OCI-LY3 (cell line): ENCODE results near the gene CFAP97D2.

ENCODE experiments used
- H2AFZ ChIP-seq: fragments of 200-600, 300-600 bp; shearing (Covaris generic); 2 replicates; pipeline ENCODE4 v1.6.0; 2014; ENCODE audit warnings: antibody characterized with exemption, low read depth, low read length
- H3K27ac ChIP-seq: fragments of 200-600, 300-600 bp; sonication (generic); 2 replicates; pipeline ENCODE4 v1.5.1; 2014; ENCODE audit warnings: mild to moderate bottlenecking, low read length, moderate library complexity, mixed read lengths
- H3K27me3 ChIP-seq: fragments of 200-600, 300-600 bp; sonication (generic); 2 replicates; pipeline ENCODE4 v1.6.1; 2014; ENCODE audit warnings: low read depth, low read length, mixed read lengths
- H3K36me3 ChIP-seq: fragments of 200-600, 300-600 bp; sonication (generic); replicated peaks from 2 replicates; pipeline ENCODE3; 2014; ENCODE audit warnings: low read depth, low read length, mixed read lengths
- H3K4me1 ChIP-seq: fragments of 300-600, 200-600 bp; sonication (generic); 2 replicates; pipeline ENCODE4 v1.6.1; 2014; ENCODE audit warnings: low read length, mixed read lengths
- H3K4me2 ChIP-seq: fragments of 200-600, 300-600 bp; sonication (generic); 2 replicates; pipeline ENCODE4 v1.6.1; 2014; ENCODE audit warnings: low read length, mixed read lengths
- H3K4me3 ChIP-seq: fragments of 300-600, 200-600 bp; sonication (generic); 2 replicates; pipeline ENCODE4 v1.5.1; 2014; ENCODE audit warnings: antibody characterized with exemption, mild to moderate bottlenecking, low read length, moderate library complexity
- H3K79me2 ChIP-seq: fragments of 300-600, 200-600 bp; shearing (Covaris generic); 2 replicates; pipeline ENCODE4 v1.6.1; 2014; ENCODE audit warnings: mild to moderate bottlenecking, low read length, mixed read lengths
- H3K9ac ChIP-seq: fragments of 300-600, 200-600 bp; shearing (Covaris generic); 2 replicates; pipeline ENCODE4 v1.6.0; 2014; ENCODE audit warnings: mild to moderate bottlenecking, low read length, moderate library complexity
- H3K9me3 ChIP-seq: fragments of 200-600, 300-600 bp; shearing (Covaris generic); 2 replicates; pipeline ENCODE4 v1.6.1; 2014; ENCODE audit warnings: low read length, mixed read lengths; ENCODE audit not compliant: insufficient read depth
- H4K20me1 ChIP-seq: fragments of 200-600, 300-600 bp; sonication (generic); 2 replicates; pipeline ENCODE4 v1.6.1; 2016; ENCODE audit warnings: low read length, mixed read lengths; ENCODE audit not compliant: insufficient read depth
- CTCF ChIP-seq: fragments of 200-600, 300-600 bp; sonication (generic); IDR thresholded peaks from 2 replicates; pipeline ENCODE4 v1.5.1; 2014; ENCODE audit warnings: antibody characterized with exemption, low read length, low read depth
- EZH2phosphoT487 ChIP-seq: fragments of 200-600 bp; shearing (Covaris generic); IDR thresholded peaks from 2 replicates; pipeline ENCODE4 v1.6.1; 2018; ENCODE audit warnings: antibody characterized with exemption, mixed run types, low read depth

Gene CFAP97D2

GRCh38 chr13:114200399-114200911 lies 21.4 kb downstream of the CFAP97D2 start:
- H3K4me2 ChIP-seq: no peak overlapping the region
- H3K9me3 ChIP-seq: no peaks in the 10 kb centered on the region
- H3K4me1 ChIP-seq: no peaks in the 10 kb centered on the region
- H3K27me3 ChIP-seq: peaks cover 8% of the 10 kb centered on the region
- TF ChIP-seq CTCF (no peak), EZH2phosphoT487 (no peak)
- H3K4me3 ChIP-seq: no peak overlapping the region
- no peaks in the 10 kb centered on the region for H3K36me3 ChIP-seq
- H4K20me1 ChIP-seq: no peaks in the 10 kb centered on the region
- no peaks in the 10 kb centered on the region for H3K79me2 ChIP-seq
- H2AFZ ChIP-seq: no peak overlapping the region
- H3K27ac ChIP-seq: no peak overlapping the region
- no peak overlapping the region for H3K9ac ChIP-seq

- Histone ChIP-seq H3K27ac (no peak overlapping the region), H3K9ac (no peak overlapping the region), H3K9me3 (0 out of 2 replicates have a peak, but pooled peaks cover 3% of the 10 kb centered on the region), H3K79me2 (no peaks in the 10 kb centered on the region), H3K4me2 (no peak overlapping the region), H4K20me1 (no peaks in the 10 kb centered on the region), H3K36me3 (no peaks in the 10 kb centered on the region), H2AFZ (no peak overlapping the region), H3K27me3 (peaks cover 8% of the 10 kb centered on the region), H3K4me1 (no peaks in the 10 kb centered on the region), H3K4me3 (no peak overlapping the region)
- no peak for TF ChIP-seq CTCF
- no peak for TF ChIP-seq EZH2phosphoT487
These were observed 23.5 kb downstream of the CFAP97D2 start for GRCh38 chr13:114202581-114202980.

GRCh38 chr13:114203536-114203935 lies 24.5 kb downstream of the CFAP97D2 start:
- Histone ChIP-seq H3K4me2 (no peak overlapping the region), H3K9ac (no peak overlapping the region), H2AFZ (no peak overlapping the region)

GRCh38 chr13:114204894-114205293 lies 25.8 kb downstream of the CFAP97D2 start:
- H3K4me2 ChIP-seq: no peak overlapping the region
- no peaks in the 10 kb centered on the region for H3K79me2 ChIP-seq
- TF ChIP-seq EZH2phosphoT487: no peak
- H4K20me1 ChIP-seq: no peaks in the 10 kb centered on the region
- H3K36me3 ChIP-seq: no peaks in the 10 kb centered on the region
- H3K27ac ChIP-seq: no peak overlapping the region
- H3K9me3 ChIP-seq: 0 out of 2 replicates have a peak, but pooled peaks cover 4% of the 10 kb centered on the region
- H3K27me3 ChIP-seq: peaks cover 28% of the 10 kb centered on the region
- H3K4me3 ChIP-seq: no peak overlapping the region
- no peak overlapping the region for H3K9ac ChIP-seq
- no peaks in the 10 kb centered on the region for H3K4me1 ChIP-seq
- no peak overlapping the region for H2AFZ ChIP-seq

More at GRCh38 chr13:114203536-114203935, 24.5 kb downstream of the CFAP97D2 start:
- Histone ChIP-seq H4K20me1 (no peaks in the 10 kb centered on the region), H3K79me2 (no peaks in the 10 kb centered on the region), H3K9me3 (0 out of 2 replicates have a peak, but pooled peaks cover 4% of the 10 kb centered on the region), H3K27ac (no peak overlapping the region), H3K4me3 (no peak overlapping the region), H3K36me3 (no peaks in the 10 kb centered on the region), H3K27me3 (peaks cover 17% of the 10 kb centered on the region), H3K4me1 (no peaks in the 10 kb centered on the region)
- TF ChIP-seq CTCF (no peak), EZH2phosphoT487 (no peak)
